ENCODE results near the gene PKNOX2.

GRCh38 chr11:125256541-125257189 lies 92.1 kb downstream of the PKNOX2 start:
- TF ChIP-seq RAD21 (IDR thresholded peaks at IDR 0.05 in 1 of 2, conservative IDR thresholded peaks at IDR 0.05 in 1 of 2; ENCODE audit: low read depth in 2 of 2, low read length in 2 of 2) (no peak), RXRA (IDR thresholded peaks at IDR 0.05; ENCODE audit: insufficient read depth, low read depth, low read length) (no peak), POLR2A (IDR thresholded peaks at IDR 0.05; ENCODE audit: control extremely low read depth in 1 of 2, low read depth in 2 of 2, low read length in 2 of 2) (no peak), SUZ12 (IDR thresholded peaks at IDR 0.05; ENCODE audit: low read length) (no peak)

All from H1 (cell line).